Psoas muscle (tissue), 8 donors: ENCODE results near the gene CZIB. TPM values are rescaled to one million over a fixed set of nuclear protein-coding genes. Genes with fewer than 3 reads are reported as not detected.
A peak's percentile ranks its signal among the peaks of the same experiment; 100 is the strongest.
"Not testable (repeated sequence)": the region's sequence is repeated elsewhere in the genome, so short reads cannot be mapped to it uniquely, and the experiment has no call there.

Experiments used
- ATAC-seq, 4 donors: fragments of 200-7000 bp; cut with Tn5 transposase; one replicate each; pipeline ENCODE4 v1.9.1; 2020; ENCODE audit warnings: moderate library complexity in 3 of 4, mild to moderate bottlenecking in 2 of 4
- DNase-seq, 2 donors: peaks; one replicate each; pipeline ENCODE4 v3.0.0-alpha.2; 2020
- H3K27ac ChIP-seq: fragments of 200-600 bp; one replicate; pipeline ENCODE4 v1.8.0; 2022
- H3K27me3 ChIP-seq, 3 donors: fragments of 200-600 bp in 1 of 3; one replicate each; pipeline versions ENCODE4 v1.6.1 to v1.8.0; 2013 to 2022; ENCODE audit warnings: low read length in 2 of 3, mild to moderate bottlenecking in 2 of 3, moderate library complexity in 1 of 3; ENCODE audit not compliant: insufficient read depth in 3 of 3
- H3K36me3 ChIP-seq, 2 donors: fragments of 200-600 bp in 1 of 2; one replicate each; pipeline versions ENCODE4 v1.6.1 to v1.8.0; 2013 to 2022; ENCODE audit warnings: low read depth in 1 of 2, mild to moderate bottlenecking in 1 of 2, moderate library complexity in 1 of 2; ENCODE audit not compliant: insufficient read depth in 1 of 2
- H3K4me1 ChIP-seq: fragments of 200-600 bp; one replicate; pipeline ENCODE4 v1.8.0; 2022
- H3K4me3 ChIP-seq: fragments of 200-600 bp; one replicate; pipeline ENCODE4 v1.8.0; 2022; ENCODE audit warnings: mild to moderate bottlenecking
- H3K9me3 ChIP-seq: fragments of 200-600 bp; one replicate; pipeline ENCODE4 v1.8.0; 2022
- WGBS, 3 donors: extraction: QIAGEN DNeasy Blood & Tissue Kit; methylation state at CpG; one replicate each; pipeline versions ENCODE4 v1.1.6 to v1.1.7; 2013; 5-methylcytosine and 5-hydroxymethylcytosine counted together
- intact Hi-C, 2 donors: fragments of 100-400 bp; cut with DNase I; formaldehyde crosslinking; loops; one replicate each; pipeline versions ENCODE4 v1.11.0 to v1.14.2; 2022
- polyA plus RNA-seq, 3 donors: library from polyadenylated mRNA; stranded (reverse); fragments of 200-250 nt; gene quantifications; one replicate each; pipeline ENCODE4 v1.2.3, GENCODE V29; 2013
- total RNA-seq, 4 donors: library from RNA; stranded (reverse); fragmentation: NEBNext Ultra II Directional in 2 of 4; extraction: Animal tissue kit (Norgen Biotek cat#: 25700) in 2 of 4; gene quantifications; one replicate each; pipeline versions ENCODE4 v1.2.1 to v1.2.4, GENCODE V29; 2021 to 2023
- TF ChIP-seq, protein P1 (sequence below): fragments of 200-600 bp; IDR thresholded peaks from one replicate; pipeline ENCODE4 v1.8.0; 2022; ENCODE audit warnings: antibody characterized with exemption
- donor health status: healthy with polysubstance abuse.
- donor health status: DM: no; HTN: no; CAD: no; lungs with moderate emphysema.
- donor health status: Bipolar disorder and iron deficiency.
- donor health status: healthy.
- donor health status: DM: yes; HTN: yes; CAD: no.
- donor health status: DM: no; HTN: no; CAD: no.
- donor health status: DM: no; HTN: no; CAD: no.
- donor health status: DM: yes; HTN: yes; CAD: no.

CZIB gene
- total and polyA plus RNA-seq, 7 donors: 47.8 to 70.9 (median 52.7) TPM

- ATAC-seq (no peak), DNase-seq (no peak)
- H3K36me3 ChIP-seq: peaks cover 15 to 95% of the 10 kb centered on the region in 2 donors
- no peaks in the 10 kb centered on the region for H3K9me3 ChIP-seq
- TF ChIP-seq, protein P1, sequence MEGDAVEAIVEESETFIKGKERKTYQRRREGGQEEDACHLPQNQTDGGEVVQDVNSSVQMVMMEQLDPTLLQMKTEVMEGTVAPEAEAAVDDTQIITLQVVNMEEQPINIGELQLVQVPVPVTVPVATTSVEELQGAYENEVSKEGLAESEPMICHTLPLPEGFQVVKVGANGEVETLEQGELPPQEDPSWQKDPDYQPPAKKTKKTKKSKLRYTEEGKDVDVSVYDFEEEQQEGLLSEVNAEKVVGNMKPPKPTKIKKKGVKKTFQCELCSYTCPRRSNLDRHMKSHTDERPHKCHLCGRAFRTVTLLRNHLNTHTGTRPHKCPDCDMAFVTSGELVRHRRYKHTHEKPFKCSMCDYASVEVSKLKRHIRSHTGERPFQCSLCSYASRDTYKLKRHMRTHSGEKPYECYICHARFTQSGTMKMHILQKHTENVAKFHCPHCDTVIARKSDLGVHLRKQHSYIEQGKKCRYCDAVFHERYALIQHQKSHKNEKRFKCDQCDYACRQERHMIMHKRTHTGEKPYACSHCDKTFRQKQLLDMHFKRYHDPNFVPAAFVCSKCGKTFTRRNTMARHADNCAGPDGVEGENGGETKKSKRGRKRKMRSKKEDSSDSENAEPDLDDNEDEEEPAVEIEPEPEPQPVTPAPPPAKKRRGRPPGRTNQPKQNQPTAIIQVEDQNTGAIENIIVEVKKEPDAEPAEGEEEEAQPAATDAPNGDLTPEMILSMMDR: no peak
- no peaks in the 10 kb centered on the region for H3K4me1 ChIP-seq
- 89 to 96% (median 95%) methylated on average over 11 of the region's 11 CpGs for WGBS, 3 donors
- H3K4me3 ChIP-seq: no peak overlapping the region
- intact Hi-C loops: no loop called here
- no peaks in the 10 kb centered on the region for H3K27me3 ChIP-seq
- no peak overlapping the region for H3K27ac ChIP-seq
Measured at GRCh38 chr1:53210954-53211353, 9.5 kb downstream of the CZIB start.

GRCh38 chr1:53210352-53210751 is 10.1 kb downstream of the CZIB start:
- no peaks in the 10 kb centered on the region for H3K4me1 ChIP-seq
- DNase-seq (no peak), ATAC-seq (no peak)
- TF ChIP-seq, protein P1: no peak
- H3K9me3 ChIP-seq: no peaks in the 10 kb centered on the region
- H3K27ac ChIP-seq: no peak overlapping the region
- H3K27me3 ChIP-seq: no peaks in the 10 kb centered on the region
- no peak overlapping the region for H3K4me3 ChIP-seq
- peaks cover 15 to 94% of the 10 kb centered on the region in 2 donors for H3K36me3 ChIP-seq
- 90 to 91% (median 90%) methylated on average over 7 of the region's 7 CpGs for WGBS, 3 donors
- intact Hi-C loops: no loop called here

DNA sequence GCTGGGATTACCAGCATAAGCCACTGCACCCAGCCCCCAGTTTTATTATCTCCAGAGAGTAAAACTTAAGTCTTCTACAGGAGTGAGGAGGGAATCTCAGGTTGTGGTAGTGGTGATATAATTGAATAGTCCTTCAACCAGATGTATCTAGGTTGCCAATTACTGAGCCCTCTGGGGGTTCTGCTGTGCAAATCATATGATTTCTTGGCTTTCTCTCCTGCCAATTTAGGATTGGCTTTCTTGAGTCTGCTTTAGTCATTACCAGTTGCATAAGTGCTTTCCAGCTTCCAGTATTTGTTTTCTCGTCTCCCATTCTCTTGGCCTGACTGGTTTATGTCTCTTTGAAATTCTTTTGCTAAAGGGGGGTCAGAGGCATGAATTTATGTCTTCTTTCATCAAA is 12.7 kb downstream of the CZIB start:
- Histone ChIP-seq H3K27ac (no peak overlapping the region), H3K9me3 (no peaks in the 10 kb centered on the region), H3K27me3 (no peaks in the 10 kb centered on the region), H3K4me3 (no peak overlapping the region), H3K36me3 (peaks cover 8 to 94% of the 10 kb centered on the region in 2 donors), H3K4me1 (no peaks in the 10 kb centered on the region)
- ATAC-seq (peak in 2 of 4 donors; percentile 32), DNase-seq (no peak)
- TF ChIP-seq, protein P1: no peak
- intact Hi-C loops: no loop called here
- WGBS, 3 donors: 37 to 52% (median 43%) methylated on average over 1 of the region's 1 CpG

GRCh38 chr1:53206735-53207379 is 13.6 kb downstream of the CZIB start:
- WGBS, 3 donors: 95 to 100% (median 96%) methylated on average over 1 of the region's 1 CpG
- DNase-seq (no peak), ATAC-seq (no peak)
- Histone ChIP-seq H3K4me1 (no peaks in the 10 kb centered on the region), H3K4me3 (no peak overlapping the region), H3K36me3 (peaks cover 8 to 94% of the 10 kb centered on the region in 2 donors), H3K27me3 (no peaks in the 10 kb centered on the region), H3K27ac (no peak overlapping the region), H3K9me3 (no peaks in the 10 kb centered on the region)
- intact Hi-C loops: no loop called here
- TF ChIP-seq, protein P1: no peak

DNA sequence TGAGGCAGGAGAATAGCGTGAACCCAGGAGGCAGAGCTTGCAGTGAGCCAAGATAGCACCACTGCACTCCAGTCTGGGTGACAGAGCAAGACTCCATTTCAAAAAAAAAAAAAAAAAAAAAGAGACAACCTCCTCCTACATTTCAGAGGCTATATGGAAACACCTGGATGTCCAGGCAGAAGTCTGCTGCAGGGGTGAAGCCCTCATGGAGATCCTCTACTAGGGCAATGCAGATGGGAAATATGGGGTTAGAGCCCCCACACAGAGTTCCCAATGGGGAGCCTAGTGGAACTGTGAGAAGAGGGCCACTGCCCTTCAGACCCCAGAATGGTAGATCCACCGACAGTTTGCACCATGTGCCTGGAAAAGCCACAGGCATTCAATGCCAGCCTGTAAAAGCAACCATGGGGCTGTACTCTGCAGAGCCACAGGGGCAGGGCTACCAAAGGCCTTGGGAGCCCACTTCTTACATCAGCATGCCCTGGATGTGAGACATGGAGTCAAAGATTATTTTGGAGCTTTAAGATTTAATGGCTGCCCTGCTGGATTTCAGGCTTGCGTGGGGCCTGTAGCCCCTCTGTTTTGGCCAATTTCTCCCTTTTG is 14.2 kb downstream of the CZIB start:
- H3K36me3 ChIP-seq: peaks cover 8 to 94% of the 10 kb centered on the region in 2 donors
- H3K27ac ChIP-seq, H3K4me3 ChIP-seq, intact Hi-C loops, DNase-seq, H3K9me3 ChIP-seq, ATAC-seq, H3K4me1 ChIP-seq, H3K27me3 ChIP-seq: not testable (repeated sequence)
- WGBS, 3 donors: 94 to 98% (median 98%) methylated on average over 3 of the region's 3 CpGs

GRCh38 chr1:53205496-53205895 is 14.9 kb downstream of the CZIB start:
- H3K36me3 ChIP-seq: peaks cover 7 to 94% of the 10 kb centered on the region in 2 donors
- H3K27me3 ChIP-seq, H3K4me3 ChIP-seq, intact Hi-C loops, H3K4me1 ChIP-seq, H3K27ac ChIP-seq, DNase-seq, ATAC-seq, H3K9me3 ChIP-seq: not testable (repeated sequence)
- 96 to 100% (median 98%) methylated on average over 1 of the region's 1 CpG for WGBS, 3 donors
